ENCODE data around the gene RARRES2.

RARRES2 gene

DNA sequence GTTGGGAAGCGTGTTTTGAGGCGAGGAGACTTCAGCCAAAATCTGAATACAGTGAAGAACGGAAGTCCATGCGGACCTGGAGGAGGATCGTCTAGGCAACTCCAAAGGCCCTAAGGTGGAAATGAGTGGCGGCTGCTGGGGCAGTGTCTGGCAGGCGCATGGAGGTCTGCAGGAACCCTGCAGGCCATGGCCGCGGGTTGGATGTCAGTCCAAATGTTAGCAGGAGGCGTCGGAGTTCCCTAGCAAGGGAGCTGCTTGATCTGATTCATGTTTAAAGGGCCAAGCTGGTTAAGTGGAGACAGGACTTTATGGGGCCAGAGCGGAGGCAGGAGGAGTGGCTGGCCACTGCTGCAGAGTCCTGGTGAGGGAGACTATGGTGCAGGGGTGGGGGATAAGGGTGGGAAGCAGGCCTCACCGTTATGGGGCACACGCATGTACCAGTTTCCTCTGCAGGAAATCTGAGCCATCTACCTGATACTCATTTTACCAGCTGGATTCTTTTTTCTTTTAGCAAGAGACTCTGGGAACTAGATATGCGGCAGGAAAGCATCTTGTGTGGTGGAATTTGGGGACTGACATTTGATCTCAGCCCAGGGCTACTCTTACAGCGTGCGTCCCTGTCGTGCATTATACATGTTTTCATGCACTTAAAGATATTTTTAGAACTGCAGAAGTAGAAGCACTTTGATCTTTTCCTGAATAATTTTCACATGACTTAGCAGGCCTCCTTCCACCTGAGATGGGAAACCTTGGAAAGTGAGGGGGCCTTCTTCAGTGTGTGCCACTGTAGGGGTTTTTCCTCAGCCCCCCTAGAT lies 20.6 kb upstream of the RARRES2 start:
- Histone ChIP-seq H3K4me3 (no peak overlapping the region), H3K27ac (no peak overlapping the region), H4K20me1 (no peaks in the 10 kb centered on the region), H3K9me3 (replicated peaks in 1 of 11) (no peaks in the 10 kb centered on the region), H3K36me3 (no peaks in the 10 kb centered on the region), H3K4me1 (peaks cover 33 to 72% (median 59%) of the 10 kb centered on the region in 10 experiments), H3K4me2 (peak overlapping the region in 7 of 11 experiments; percentile 35 to 82 (median 76); a peak in 11 of 22 replicates), H3K27me3 (no peaks in the 10 kb centered on the region), H3K9ac (no peak overlapping the region)
- no peak for TF ChIP-seq Cebpa-rat (IDR thresholded peaks at IDR 0.05)

GRCh38 chr7:150361402-150361801 lies 20.0 kb upstream of the RARRES2 start:
- Histone ChIP-seq H3K36me3 (no peaks in the 10 kb centered on the region), H3K9ac (no peak overlapping the region), H3K4me1 (peaks cover 27 to 73% (median 59%) of the 10 kb centered on the region in 10 experiments), H3K4me2 (no peak overlapping the region), H4K20me1 (no peaks in the 10 kb centered on the region), H3K9me3 (replicated peaks in 1 of 11) (no peaks in the 10 kb centered on the region), H3K27me3 (no peaks in the 10 kb centered on the region), H3K27ac (no peak overlapping the region), H3K4me3 (no peak overlapping the region)
- TF ChIP-seq Cebpa-rat (IDR thresholded peaks at IDR 0.05) = no peak

DNA sequence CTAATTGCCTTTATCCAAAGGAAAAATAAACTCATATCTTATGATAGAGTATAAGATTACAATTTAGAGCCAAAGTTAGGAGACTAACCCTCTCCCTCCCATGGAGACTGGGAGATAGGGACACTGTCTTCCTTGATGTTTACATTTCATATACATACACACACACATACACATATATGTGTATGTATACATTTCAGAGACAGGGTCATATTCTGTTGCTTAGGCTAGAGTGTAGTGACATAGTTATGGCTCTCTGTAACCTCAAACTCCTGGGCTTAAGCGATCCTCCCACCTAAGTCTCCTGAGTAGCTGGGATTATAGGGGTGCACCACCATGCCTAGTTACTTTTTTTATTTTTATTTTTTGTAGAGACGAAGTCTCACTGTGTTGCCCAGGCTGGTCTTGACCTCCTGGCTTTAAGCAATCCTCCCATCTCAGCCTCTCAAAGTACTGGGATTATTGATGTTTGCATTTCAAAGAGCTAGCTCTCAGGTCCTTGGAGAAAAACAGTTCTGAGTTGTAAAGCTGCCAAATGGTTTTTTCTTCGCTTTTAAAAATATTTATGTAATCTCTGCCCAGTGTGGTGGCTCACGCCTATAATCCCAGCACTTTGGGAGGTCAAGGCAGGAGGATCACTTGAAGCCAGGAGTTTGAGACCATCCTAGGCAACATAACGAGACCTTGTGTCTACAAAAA lies 19.1 kb upstream of the RARRES2 start:
- Histone ChIP-seq H3K4me2 (no peak overlapping the region), H3K9me3 (replicated peaks in 1 of 11) (no peaks in the 10 kb centered on the region), H3K27ac (no peak overlapping the region), H3K4me3 (no peak overlapping the region), H3K4me1 (peaks cover 18 to 71% (median 54%) of the 10 kb centered on the region in 10 experiments), H4K20me1 (no peaks in the 10 kb centered on the region), H3K36me3 (no peaks in the 10 kb centered on the region), H3K9ac (no peak overlapping the region), H3K27me3 (no peaks in the 10 kb centered on the region)
- TF ChIP-seq Cebpa-rat (IDR thresholded peaks at IDR 0.05) = no peak

DNA sequence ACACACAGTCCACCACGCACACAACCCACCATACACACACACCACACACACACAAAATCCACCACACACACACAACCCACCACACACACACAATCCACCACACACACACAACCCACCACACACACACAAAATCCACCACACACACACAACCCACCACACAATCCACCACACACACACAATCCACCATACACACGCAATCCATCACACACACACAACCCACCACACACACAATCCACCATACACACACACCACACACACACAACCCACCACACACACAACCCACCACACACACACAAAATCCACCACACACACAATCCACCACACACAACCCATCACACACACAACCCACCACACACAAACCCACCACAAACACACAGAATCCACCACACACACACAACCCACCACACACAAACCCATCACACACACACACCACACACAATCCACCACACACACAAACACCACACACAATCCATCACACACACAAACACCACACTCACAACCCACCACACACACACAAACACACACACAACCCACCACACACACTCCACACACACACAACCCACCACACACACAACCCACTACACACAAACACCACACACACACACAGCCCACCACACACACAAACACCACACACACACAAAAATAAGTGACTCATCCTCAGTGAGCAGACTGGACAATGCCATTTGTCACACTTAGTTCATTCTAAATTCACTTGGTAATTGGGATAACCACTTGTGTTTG lies 18.4 kb upstream of the RARRES2 start:
- Histone ChIP-seq H3K9me3 (replicated peaks in 1 of 11) (0 out of 22 replicates have a peak, but pooled peaks cover 0 to 2% (median 0%) of the 10 kb centered on the region in 11 experiments), H3K27me3 (no peaks in the 10 kb centered on the region), H3K9ac (no peak overlapping the region), H3K27ac (0 out of 22 replicates have a peak overlapping the region, but pooled peaks of 2 of the 11 experiments have one; percentile 2 to 14), H3K4me3 (no peak overlapping the region), H3K4me1 (peaks cover 13 to 70% (median 54%) of the 10 kb centered on the region in 10 experiments), H3K4me2 (no peak overlapping the region), H3K36me3 (no peaks in the 10 kb centered on the region), H4K20me1 (no peaks in the 10 kb centered on the region)
- TF ChIP-seq Cebpa-rat (IDR thresholded peaks at IDR 0.05) = no peak

- TF ChIP-seq Cebpa-rat (IDR thresholded peaks at IDR 0.05) = no peak
- H3K9me3 ChIP-seq (replicated peaks in 1 of 11) = 0 out of 22 replicates have a peak, but pooled peaks cover 0 to 3% (median 0%) of the 10 kb centered on the region in 11 experiments
- 0 out of 22 replicates have a peak overlapping the region, but pooled peaks of 2 of the 11 experiments have one; percentile 2 to 14 for H3K27ac ChIP-seq
- no peak overlapping the region for H3K4me3 ChIP-seq
- no peak overlapping the region for H3K9ac ChIP-seq
- no peaks in the 10 kb centered on the region for H3K27me3 ChIP-seq
- H3K4me1 ChIP-seq = peaks cover 9 to 65% (median 48%) of the 10 kb centered on the region in 10 experiments
- H4K20me1 ChIP-seq = no peaks in the 10 kb centered on the region
- peak overlapping the region in 1 of 11 experiments; percentile 53; a peak in 2 of 22 replicates for H3K4me2 ChIP-seq
- H3K36me3 ChIP-seq = no peaks in the 10 kb centered on the region
These were observed 17.7 kb upstream of the RARRES2 start for GRCh38 chr7:150358988-150359621.

DNA sequence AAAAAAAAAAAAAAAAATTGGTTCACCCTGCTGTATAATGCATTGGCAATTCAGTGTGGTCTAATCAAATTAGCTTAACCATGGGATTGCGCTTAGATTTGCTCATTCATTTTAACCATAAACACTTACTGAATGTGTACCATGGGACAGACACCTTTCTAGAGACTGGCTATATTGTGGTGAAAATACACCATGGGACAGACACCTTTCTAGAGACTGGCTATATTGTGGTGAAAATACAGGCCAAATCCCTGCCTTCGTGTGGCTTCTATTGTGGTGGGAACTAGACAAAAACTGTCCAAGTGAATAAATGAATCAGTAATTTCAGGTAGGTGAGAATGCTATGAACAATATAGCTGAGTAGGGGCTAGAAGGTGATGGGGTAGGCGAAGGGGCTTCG lies 17.0 kb upstream of the RARRES2 start:
- Histone ChIP-seq H3K9ac (no peak overlapping the region), H3K4me2 (peak overlapping the region in 6 of 11 experiments; percentile 53 to 70 (median 64); a peak in 10 of 22 replicates), H3K27ac (no peak overlapping the region; a peak in 1 of 22 replicates), H3K27me3 (no peaks in the 10 kb centered on the region), H3K9me3 (replicated peaks in 1 of 11) (0 out of 22 replicates have a peak, but pooled peaks cover 0 to 3% (median 0%) of the 10 kb centered on the region in 11 experiments), H3K4me3 (no peak overlapping the region), H3K36me3 (no peaks in the 10 kb centered on the region), H3K4me1 (peaks cover 2 to 58% (median 41%) of the 10 kb centered on the region in 10 experiments), H4K20me1 (no peaks in the 10 kb centered on the region)
- no peak for TF ChIP-seq Cebpa-rat (IDR thresholded peaks at IDR 0.05)

- no peak for TF ChIP-seq Cebpa-rat (IDR thresholded peaks at IDR 0.05)
- Histone ChIP-seq H3K9me3 (replicated peaks in 1 of 11) (0 out of 22 replicates have a peak, but pooled peaks cover 0 to 3% (median 0%) of the 10 kb centered on the region in 11 experiments), H3K4me3 (no peak overlapping the region), H3K27ac (peak overlapping the region in 4 of 11 experiments; percentile 34 to 57 (median 48); a peak in 8 of 22 replicates), H3K36me3 (no peaks in the 10 kb centered on the region), H3K4me1 (peaks cover 0 to 53% (median 36%) of the 10 kb centered on the region in 10 experiments; a peak in 18 of 20 replicates), H3K27me3 (no peaks in the 10 kb centered on the region), H4K20me1 (no peaks in the 10 kb centered on the region), H3K4me2 (peak overlapping the region; percentile 22 to 70 (median 60); a peak in 21 of 22 replicates), H3K9ac (peak overlapping the region in 2 of 11 experiments; percentile 24 to 38; a peak in 2 of 22 replicates)
These were observed 16.5 kb upstream of the RARRES2 start for GRCh38 chr7:150357771-150358427.

DNA sequence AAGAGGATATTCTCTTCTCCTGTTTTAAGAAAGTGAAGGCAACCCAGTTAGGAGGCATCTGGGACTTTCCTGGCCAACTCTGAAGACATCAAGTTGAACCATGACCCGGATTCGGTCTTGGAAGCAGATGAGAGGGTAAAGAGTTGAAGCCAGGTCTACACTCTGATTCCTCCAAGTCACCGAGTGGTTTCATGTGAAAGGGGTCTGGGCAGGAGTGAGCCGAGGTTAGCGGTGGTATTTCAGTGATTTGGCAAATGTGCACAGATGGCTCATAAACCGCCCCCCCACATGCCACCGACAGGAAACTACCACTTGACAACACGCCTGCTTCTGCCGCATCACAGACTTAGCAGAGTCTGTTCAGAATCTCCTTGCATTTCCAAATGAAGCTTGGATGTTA lies 15.8 kb upstream of the RARRES2 start:
- Histone ChIP-seq H3K4me3 (no peak overlapping the region), H3K9ac (peak overlapping the region in 2 of 11 experiments; percentile 24 to 38; a peak in 3 of 22 replicates), H3K36me3 (no peaks in the 10 kb centered on the region), H3K27ac (peak overlapping the region in 4 of 11 experiments; percentile 46 to 57 (median 50); a peak in 7 of 22 replicates), H4K20me1 (no peaks in the 10 kb centered on the region), H3K4me2 (peak overlapping the region; percentile 22 to 70 (median 60); a peak in 21 of 22 replicates), H3K4me1 (peaks cover 0 to 47% (median 29%) of the 10 kb centered on the region in 10 experiments; a peak in 18 of 20 replicates), H3K9me3 (replicated peaks in 1 of 11) (0 out of 22 replicates have a peak, but pooled peaks cover 0 to 3% (median 0%) of the 10 kb centered on the region in 11 experiments), H3K27me3 (no peaks in the 10 kb centered on the region)
- no peak for TF ChIP-seq Cebpa-rat (IDR thresholded peaks at IDR 0.05)

Measured in BLaER1 treated with 17β-estradiol and CSF1 and Interleukin-3, amounts not matched to agents 10 nM and 100 nM (cell line).